Measurements from ENCODE around the gene AFF3. TPM values are rescaled to one million over a fixed set of nuclear protein-coding genes. Genes with fewer than 3 reads are reported as not detected.

The AFF3 gene
- total and polyA plus RNA-seq, 10 of the 15 experiments (the other 5 are each of a cell fraction or from before 2014, with no cell fraction given): 0.26 to 5.5 (median 3.0) TPM

- Histone ChIP-seq H3K4me3 (no peak overlapping the region), H3K9ac (ENCODE audit: control insufficient read depth, insufficient read depth, low read length) (no peak overlapping the region), H4K20me1 (ENCODE audit: control insufficient read depth, insufficient read depth) (no peaks in the 10 kb centered on the region), H3K4me2 (ENCODE audit: control insufficient read depth, insufficient read depth) (no peak overlapping the region), H3K4me1 (ENCODE audit: control insufficient read depth, insufficient read depth, low read length) (no peaks in the 10 kb centered on the region; the same call in 1 of the 2 replicates), H3K27ac (ENCODE audit: control insufficient read depth, insufficient read depth) (no peak overlapping the region), H3K79me2 (ENCODE audit: control insufficient read depth, insufficient read depth, low read length) (no peaks in the 10 kb centered on the region), H3K27me3 (replicated peaks in 1 of 2; ENCODE audit: control insufficient read depth in 2 of 2, insufficient read depth in 2 of 2, low read length in 1 of 2) (no peaks in the 10 kb centered on the region), H2AFZ (ENCODE audit: control insufficient read depth, low read depth, low read length) (no peak overlapping the region), H3K36me3 (ENCODE audit: control insufficient read depth in 2 of 2, insufficient read depth in 2 of 2, low read length in 1 of 2) (no peaks in the 10 kb centered on the region; a peak in 1 of 4 replicates), H3K9me3 (replicated peaks; ENCODE audit: control insufficient read depth, insufficient read depth, low read length) (no peaks in the 10 kb centered on the region; the same call in 2 of the 3 replicates)
- ChIA-PET RAD21 (ENCODE audit: unreplicated experiment) (no interaction called here), SMC1A (ENCODE audit: uncharacterized antibody, unreplicated experiment) (no interaction called here), CTCF (no interaction called here), POLR2A (no interaction called here)
- no peak for FAIRE-seq
- intact Hi-C loops (cut with micrococcal nuclease; ENCODE audit: unreplicated experiment): no loop called here
- ATAC-seq: no peak
- DNase-seq (ENCODE audit: low read depth, low spot score): no peak
- 54% methylated on average over 2 of the region's 2 CpGs for WGBS (ENCODE audit: insufficient coverage, insufficient replicate concordance, low lambda C conversion rate, missing lambda C conversion rate)
- TF ChIP-seq SP1 (IDR thresholded peaks at IDR 0.05; ENCODE audit: low read depth, low read length): no peak
- no peak for TF ChIP-seq RCOR1 (conservative IDR thresholded peaks at IDR 0.05; ENCODE audit: low read depth, low read length)
- TF ChIP-seq LARP7 (IDR thresholded peaks at IDR 0.05): no peak
- TF ChIP-seq NR2C1 (IDR thresholded peaks at IDR 0.05): no peak
- no peak for TF ChIP-seq ZZZ3 (IDR thresholded peaks at IDR 0.05; ENCODE audit: control insufficient read depth, insufficient read length, low read depth)
- no peak for TF ChIP-seq POLR2A (IDR thresholded peaks at IDR 0.05; ENCODE audit: low read depth, low read length)
- no peak for TF ChIP-seq E2F4 (IDR thresholded peaks at IDR 0.05; ENCODE audit: low read depth, low read length)
- TF ChIP-seq EP300 (IDR thresholded peaks at IDR 0.05; ENCODE audit: borderline replicate concordance in 1 of 2, control insufficient read depth in 1 of 2, low read depth in 2 of 2, low read length in 2 of 2): no peak
- TF ChIP-seq SRF (IDR thresholded peaks at IDR 0.05; ENCODE audit: low read depth in 2 of 2, low read length in 2 of 2): no peak
- no peak for TF ChIP-seq MLLT1 (IDR thresholded peaks at IDR 0.05)
- TF ChIP-seq NFXL1 (IDR thresholded peaks at IDR 0.05; ENCODE audit: borderline replicate concordance): no peak
- TF ChIP-seq FOS (IDR thresholded peaks at IDR 0.05; ENCODE audit: borderline replicate concordance, extremely low read depth, insufficient read length): no peak
- TF ChIP-seq CBX3 (IDR thresholded peaks at IDR 0.05; ENCODE audit: borderline replicate concordance, low read depth): no peak
- TF ChIP-seq CEBPZ (IDR thresholded peaks at IDR 0.05; ENCODE audit: low read depth, low read length): no peak
- TF ChIP-seq NFYA (IDR thresholded peaks at IDR 0.05; ENCODE audit: borderline replicate concordance, low read depth, low read length): no peak
- no peak for TF ChIP-seq KAT2A (conservative IDR thresholded peaks at IDR 0.05; ENCODE audit: control insufficient read depth, low read depth, low read length)
- TF ChIP-seq RUNX3 (IDR thresholded peaks at IDR 0.05; ENCODE audit: low read length): no peak
- no peak for TF ChIP-seq ESRRA (IDR thresholded peaks at IDR 0.05; ENCODE audit: low read length)
- BruUV-seq (replicated peaks): no TSS peak
- in situ Hi-C loops (cut with MboI): no loop called here
Observed at GRCh38 chr2:100004959-100005387, 137.4 kb downstream of the AFF3 start.

All from GM12878 (cell line).